ENCODE results near the gene XPNPEP3. TPM values are rescaled to one million over a fixed set of nuclear protein-coding genes. Genes with fewer than 3 reads are reported as not detected.

The XPNPEP3 gene
- total RNA-seq, 1 experiment from 2014 or later = 35.4 TPM

- BruUV-seq (replicated peaks) = no TSS peak
- no peaks in the 10 kb centered on the region for H3K4me1 ChIP-seq
- Mint-ChIP-seq H3K4me1 (ENCODE audit: low read depth, unreplicated experiment) (no peaks in the 10 kb centered on the region), H3K9me3 (ENCODE audit: unreplicated experiment) (no peaks in the 10 kb centered on the region), H3K27ac (ENCODE audit: unreplicated experiment) (no peak overlapping the region), H3K27me3 (ENCODE audit: insufficient read depth, unreplicated experiment) (no peaks in the 10 kb centered on the region), H3K4me3 (ENCODE audit: unreplicated experiment) (no peak overlapping the region), H3K36me3 (ENCODE audit: insufficient read depth, unreplicated experiment) (peaks cover 40% of the 10 kb centered on the region)
- H3K4me3 ChIP-seq (ENCODE audit: low read depth, low read length) = no peak overlapping the region
- intact Hi-C loops (cut with micrococcal nuclease; ENCODE audit: unreplicated experiment) = no loop called here
- H3K27me3 ChIP-seq (replicated peaks; ENCODE audit: control insufficient read depth, insufficient read depth, low read length) = no peaks in the 10 kb centered on the region
- no peaks in the 10 kb centered on the region for H3K9me3 ChIP-seq
- H3K36me3 ChIP-seq (ENCODE audit: control insufficient read depth, insufficient read depth, low read length) = no peaks in the 10 kb centered on the region
- TF ChIP-seq CTCF (IDR thresholded peaks at IDR 0.05; ENCODE audit: insufficient read depth in 1 of 2, low read depth in 1 of 2, low read length in 1 of 2, severe bottlenecking in 1 of 2, unreplicated experiment in 1 of 2) = no peak
- DNase-seq = no peak
- ChIA-PET CTCF (no interaction called here), POLR2A (interaction anchor here (0.5 kb wide), 1 partner anchor 26 kb away, joined by 11 read pairs; no protein-coding TSS in a partner anchor)
Measured at GRCh38 chr22:40972587-40972986, 115.6 kb downstream of the XPNPEP3 start.

GRCh38 chr22:40973144-40973543, 116.2 kb downstream of the XPNPEP3 start:
- no peak for TF ChIP-seq CTCF (IDR thresholded peaks at IDR 0.05; ENCODE audit: insufficient read depth in 1 of 2, low read depth in 1 of 2, low read length in 1 of 2, severe bottlenecking in 1 of 2, unreplicated experiment in 1 of 2)
- no peak for DNase-seq
- Histone ChIP-seq H3K27me3 (replicated peaks; ENCODE audit: control insufficient read depth, insufficient read depth, low read length) (no peaks in the 10 kb centered on the region), H3K4me1 (no peaks in the 10 kb centered on the region), H3K4me3 (ENCODE audit: low read depth, low read length) (no peak overlapping the region), H3K36me3 (ENCODE audit: control insufficient read depth, insufficient read depth, low read length) (no peaks in the 10 kb centered on the region), H3K9me3 (no peaks in the 10 kb centered on the region)
- ChIA-PET POLR2A (interaction anchor here (0.5 to 0.6 kb wide), 2 partner anchors 25 to 634 kb away, joined by 5 to 11 read pairs; no protein-coding TSS in a partner anchor), CTCF (no interaction called here)
- Mint-ChIP-seq H3K4me1 (ENCODE audit: low read depth, unreplicated experiment) (no peaks in the 10 kb centered on the region), H3K27me3 (ENCODE audit: insufficient read depth, unreplicated experiment) (no peaks in the 10 kb centered on the region), H3K27ac (ENCODE audit: unreplicated experiment) (no peak overlapping the region), H3K9me3 (ENCODE audit: unreplicated experiment) (no peaks in the 10 kb centered on the region), H3K36me3 (ENCODE audit: insufficient read depth, unreplicated experiment) (peaks cover 35% of the 10 kb centered on the region), H3K4me3 (ENCODE audit: unreplicated experiment) (no peak overlapping the region)
- intact Hi-C loops (cut with micrococcal nuclease; ENCODE audit: unreplicated experiment) = no loop called here
- BruUV-seq (replicated peaks) = no TSS peak

- no peak for TF ChIP-seq CTCF (IDR thresholded peaks at IDR 0.05; ENCODE audit: insufficient read depth in 1 of 2, low read depth in 1 of 2, low read length in 1 of 2, severe bottlenecking in 1 of 2, unreplicated experiment in 1 of 2)
- Mint-ChIP-seq H3K27ac (ENCODE audit: unreplicated experiment) (no peak overlapping the region), H3K9me3 (ENCODE audit: unreplicated experiment) (no peaks in the 10 kb centered on the region), H3K4me3 (ENCODE audit: unreplicated experiment) (no peak overlapping the region), H3K4me1 (ENCODE audit: low read depth, unreplicated experiment) (no peaks in the 10 kb centered on the region), H3K27me3 (ENCODE audit: insufficient read depth, unreplicated experiment) (no peaks in the 10 kb centered on the region), H3K36me3 (ENCODE audit: insufficient read depth, unreplicated experiment) (peaks cover 19% of the 10 kb centered on the region)
- Histone ChIP-seq H3K9me3 (no peaks in the 10 kb centered on the region), H3K27me3 (replicated peaks; ENCODE audit: control insufficient read depth, insufficient read depth, low read length) (no peaks in the 10 kb centered on the region), H3K4me1 (no peaks in the 10 kb centered on the region), H3K4me3 (ENCODE audit: low read depth, low read length) (no peak overlapping the region), H3K36me3 (ENCODE audit: control insufficient read depth, insufficient read depth, low read length) (no peaks in the 10 kb centered on the region)
- POLR2A ChIA-PET = no interaction called here
- DNase-seq = no peak
- intact Hi-C loops (cut with micrococcal nuclease; ENCODE audit: unreplicated experiment) = no loop called here
- no TSS peak for BruUV-seq (replicated peaks)
- CTCF ChIA-PET = no interaction called here
Measured at GRCh38 chr22:40975366-40975765, 118.4 kb downstream of the XPNPEP3 start.
